Sigmoid colon (tissue), 7 donors: ENCODE measurements around the gene SFRP2. TPM values are rescaled to one million over a fixed set of nuclear protein-coding genes. Genes with fewer than 3 reads are reported as not detected.

ENCODE experiments used
- DNase-seq: peaks from one replicate; pipeline ENCODE4 v3.0.0-alpha.2; 2019
- H3K27ac ChIP-seq, 4 donors: fragments of 200-600 bp; sonication (generic); one replicate each; pipeline ENCODE4 v1.5.1; 2016 to 2019; ENCODE audit warnings: mild to moderate bottlenecking in 1 of 4
- H3K27me3 ChIP-seq, 3 donors: fragments of 200-600 bp; sonication (generic); one replicate each; pipeline ENCODE4 v1.5.1; 2019; ENCODE audit warnings: mild to moderate bottlenecking in 1 of 3
- H3K36me3 ChIP-seq, 4 donors: fragments of 200-600 bp; sonication (generic); one replicate each; pipeline ENCODE4 v1.5.1; 2016 to 2019
- H3K4me1 ChIP-seq, 4 donors: fragments of 200-600 bp; sonication (generic); one replicate each; pipeline ENCODE4 v1.5.1; 2017 to 2019
- H3K4me3 ChIP-seq, 4 donors: fragments of 200-600 bp; sonication (generic); one replicate each; pipeline ENCODE4 v1.5.1; 2017 to 2019; ENCODE audit warnings: mild to moderate bottlenecking in 2 of 4, moderate library complexity in 1 of 4
- H3K9me3 ChIP-seq, 4 donors: fragments of 200-600 bp in 3 of 4; sonication (generic) in 3 of 4; one replicate each; pipeline versions ENCODE4 v1.5.1 to v1.6.1; 2013 to 2019
- EP300 ChIP-seq, 4 donors: sonication (generic); formaldehyde crosslinking; IDR thresholded peaks; one replicate each; pipeline ENCODE4 v1.6.1; 2017; ENCODE audit warnings: antibody characterized with exemption in 4 of 4
- POLR2A ChIP-seq, 2 donors: fragments of 450-650 bp; IDR thresholded peaks; one replicate each; pipeline ENCODE4 v1.6.1; 2016; ENCODE audit warnings: antibody characterized with exemption in 2 of 2, mild to moderate bottlenecking in 2 of 2, moderate library complexity in 2 of 2
- POLR2AphosphoS5 ChIP-seq, 4 donors: sonication (generic); formaldehyde crosslinking; IDR thresholded peaks; one replicate each; pipeline ENCODE4 v1.6.1; 2017; ENCODE audit warnings: antibody characterized with exemption in 4 of 4
- WGBS, 2 donors: extraction: QIAGEN DNeasy Blood & Tissue Kit; methylation state at CpG; one replicate each; pipeline ENCODE4 v1.1.7; 2013; 5-methylcytosine and 5-hydroxymethylcytosine counted together
- intact Hi-C: fragments of 100-400 bp; cut with DNase I; formaldehyde crosslinking; loops from one replicate; pipeline ENCODE4 v1.15.1; 2023
- polyA plus RNA-seq, 3 donors: library from polyadenylated mRNA; stranded (reverse); fragments of 200-250 nt; gene quantifications; one replicate each; pipeline ENCODE4 v1.2.3, GENCODE V29; 2013
- total RNA-seq, 4 donors: library from RNA; depleted of rRNA; stranded (reverse); fragments of >200 nt; gene quantifications; one replicate each; pipeline ENCODE4 v1.1.0, GENCODE V29; 2016
- TF ChIP-seq, protein P1 (sequence below), 4 experiments: fragments of 450-650 bp in 3 of 4; fragments of 200-600 bp in 1 of 4; IDR thresholded peaks; one replicate each; pipeline ENCODE4 v1.5.1; 2016 to 2019; ENCODE audit warnings: antibody characterized with exemption in 4 of 4, mild to moderate bottlenecking in 3 of 4, moderate library complexity in 2 of 4
- donor health status: healthy with polysubstance abuse.
- donor health status: Bipolar disorder and iron deficiency.
- donor health status: healthy.

The SFRP2 gene
- total and polyA plus RNA-seq, 7 donors, result 2.0 to 64.8 (median 25.4) TPM; not detected in 1

DNA sequence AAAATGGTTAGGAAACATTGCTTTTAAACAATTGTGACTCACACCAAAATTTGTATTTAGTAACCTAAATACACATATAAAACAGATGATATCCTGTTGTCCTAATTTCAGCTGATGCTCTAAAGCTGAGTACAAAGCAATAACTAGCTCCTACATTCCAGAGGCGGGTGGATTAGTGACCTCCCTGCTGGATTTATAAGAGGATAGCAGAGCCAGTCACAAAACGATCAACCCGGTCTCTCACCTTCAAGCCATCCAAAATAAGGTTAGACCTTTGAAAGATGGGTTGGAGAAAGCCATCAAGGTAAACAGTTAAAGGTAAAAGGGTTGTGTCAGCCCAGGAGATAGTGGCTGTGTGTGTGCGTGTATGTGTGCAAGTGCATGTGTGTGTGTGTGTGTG is 43.2 kb upstream of the SFRP2 start:
- no peaks in the 10 kb centered on the region for H3K9me3 ChIP-seq
- WGBS, 2 donors, result 76 to 77% methylated on average over 4 of the region's 4 CpGs
- H3K4me3 ChIP-seq, result no peak overlapping the region
- no peak for DNase-seq
- H3K27ac ChIP-seq, result no peak overlapping the region
- TF ChIP-seq EP300 (IDR thresholded peaks at IDR 0.05), result no peak
- TF ChIP-seq, protein P1, sequence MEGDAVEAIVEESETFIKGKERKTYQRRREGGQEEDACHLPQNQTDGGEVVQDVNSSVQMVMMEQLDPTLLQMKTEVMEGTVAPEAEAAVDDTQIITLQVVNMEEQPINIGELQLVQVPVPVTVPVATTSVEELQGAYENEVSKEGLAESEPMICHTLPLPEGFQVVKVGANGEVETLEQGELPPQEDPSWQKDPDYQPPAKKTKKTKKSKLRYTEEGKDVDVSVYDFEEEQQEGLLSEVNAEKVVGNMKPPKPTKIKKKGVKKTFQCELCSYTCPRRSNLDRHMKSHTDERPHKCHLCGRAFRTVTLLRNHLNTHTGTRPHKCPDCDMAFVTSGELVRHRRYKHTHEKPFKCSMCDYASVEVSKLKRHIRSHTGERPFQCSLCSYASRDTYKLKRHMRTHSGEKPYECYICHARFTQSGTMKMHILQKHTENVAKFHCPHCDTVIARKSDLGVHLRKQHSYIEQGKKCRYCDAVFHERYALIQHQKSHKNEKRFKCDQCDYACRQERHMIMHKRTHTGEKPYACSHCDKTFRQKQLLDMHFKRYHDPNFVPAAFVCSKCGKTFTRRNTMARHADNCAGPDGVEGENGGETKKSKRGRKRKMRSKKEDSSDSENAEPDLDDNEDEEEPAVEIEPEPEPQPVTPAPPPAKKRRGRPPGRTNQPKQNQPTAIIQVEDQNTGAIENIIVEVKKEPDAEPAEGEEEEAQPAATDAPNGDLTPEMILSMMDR (IDR thresholded peaks at IDR 0.05), result no peak
- TF ChIP-seq POLR2A (IDR thresholded peaks at IDR 0.05), result no peak
- TF ChIP-seq POLR2AphosphoS5 (IDR thresholded peaks at IDR 0.05), result no peak
- H3K4me1 ChIP-seq, result no peaks in the 10 kb centered on the region
- H3K27me3 ChIP-seq, result no peaks in the 10 kb centered on the region
- no peaks in the 10 kb centered on the region for H3K36me3 ChIP-seq
- intact Hi-C loops, result no loop called here

DNA sequence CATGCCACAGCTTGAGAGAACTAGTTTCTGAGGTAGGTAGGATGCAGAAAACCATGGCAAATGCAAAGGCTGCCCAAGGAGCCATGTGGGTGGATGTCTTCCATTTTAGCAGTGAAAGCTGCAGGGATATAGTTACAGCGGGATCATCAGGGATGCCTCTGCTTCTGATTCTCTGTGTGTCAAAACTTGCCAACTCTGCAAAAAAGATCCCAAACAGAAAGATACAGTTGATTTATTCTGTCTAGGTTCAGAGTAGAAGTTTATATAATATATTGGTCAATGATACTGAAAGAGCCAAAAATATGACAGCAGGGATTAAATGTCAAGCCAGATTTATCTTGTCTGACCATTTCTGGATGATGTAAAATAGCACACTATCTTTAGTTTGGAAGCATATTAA is 42.4 kb upstream of the SFRP2 start:
- Histone ChIP-seq H3K36me3 (no peaks in the 10 kb centered on the region), H3K27ac (no peak overlapping the region), H3K27me3 (no peaks in the 10 kb centered on the region), H3K9me3 (no peaks in the 10 kb centered on the region), H3K4me1 (no peaks in the 10 kb centered on the region), H3K4me3 (no peak overlapping the region)
- TF ChIP-seq POLR2AphosphoS5 (IDR thresholded peaks at IDR 0.05), result no peak
- no peak for TF ChIP-seq EP300 (IDR thresholded peaks at IDR 0.05)
- TF ChIP-seq, protein P1 (IDR thresholded peaks at IDR 0.05), result no peak
- TF ChIP-seq POLR2A (IDR thresholded peaks at IDR 0.05), result no peak
- whole genome bisulfite sequencing, 2 donors, result 85 to 95% methylated on average over 1 of the region's 1 CpG
- intact Hi-C loops, result no loop called here
- no peak for DNase-seq

DNA sequence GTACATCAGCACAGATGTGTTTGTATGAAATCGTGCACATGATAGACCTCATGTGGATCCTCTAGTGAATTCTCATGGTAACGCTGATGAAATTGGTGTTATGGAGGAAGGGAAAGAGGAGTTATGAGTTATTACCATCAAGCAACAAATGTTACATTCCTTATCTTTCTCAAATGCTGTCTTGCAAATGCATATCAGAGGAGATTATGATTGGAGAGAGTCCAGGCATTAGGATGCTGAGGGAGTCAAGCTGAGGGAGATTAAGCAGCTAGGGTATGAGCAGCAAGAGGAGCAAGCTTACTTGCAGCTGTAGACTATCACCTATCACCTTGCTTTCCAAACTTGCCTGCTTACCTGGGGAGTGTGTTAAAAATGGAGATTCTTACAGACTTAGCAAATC is 36.8 kb upstream of the SFRP2 start:
- Histone ChIP-seq H3K36me3 (no peaks in the 10 kb centered on the region), H3K4me1 (no peaks in the 10 kb centered on the region), H3K9me3 (no peaks in the 10 kb centered on the region), H3K4me3 (no peak overlapping the region), H3K27ac (no peak overlapping the region), H3K27me3 (no peaks in the 10 kb centered on the region)
- TF ChIP-seq, protein P1 (IDR thresholded peaks at IDR 0.05), result no peak
- no peak for TF ChIP-seq POLR2AphosphoS5 (IDR thresholded peaks at IDR 0.05)
- no peak for TF ChIP-seq EP300 (IDR thresholded peaks at IDR 0.05)
- no peak for TF ChIP-seq POLR2A (IDR thresholded peaks at IDR 0.05)
- intact Hi-C loops, result no loop called here
- 89 to 92% methylated on average over 2 of the region's 2 CpGs for WGBS, 2 donors
- DNase-seq, result no peak

DNA sequence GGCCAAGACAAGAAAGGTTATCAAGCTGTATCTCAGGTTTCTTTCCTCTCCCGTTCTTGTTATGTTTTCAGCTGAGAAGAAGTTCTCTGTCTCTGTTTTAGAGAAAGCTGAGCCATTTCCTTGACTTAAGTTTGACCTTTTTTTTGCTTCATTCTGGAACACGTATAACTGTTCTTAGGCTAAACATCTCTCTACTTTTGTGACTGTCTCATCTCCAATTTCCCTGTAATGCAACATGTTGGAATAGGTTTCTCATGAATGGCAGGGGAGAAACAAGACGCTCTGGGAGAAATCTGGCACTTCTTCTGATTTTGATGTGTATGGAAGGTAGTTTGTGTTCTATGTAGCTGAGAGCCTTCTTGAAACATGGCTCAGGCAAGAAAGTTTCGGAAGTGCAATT is 36.2 kb upstream of the SFRP2 start:
- DNase-seq, result no peak
- H3K4me1 ChIP-seq, result no peaks in the 10 kb centered on the region
- WGBS, 2 donors, result 82 to 84% methylated on average over 4 of the region's 4 CpGs
- H3K9me3 ChIP-seq, result no peaks in the 10 kb centered on the region
- no peak overlapping the region for H3K4me3 ChIP-seq
- TF ChIP-seq, protein P1 (IDR thresholded peaks at IDR 0.05), result no peak
- TF ChIP-seq EP300 (IDR thresholded peaks at IDR 0.05), result no peak
- TF ChIP-seq POLR2A (IDR thresholded peaks at IDR 0.05), result no peak
- no peak for TF ChIP-seq POLR2AphosphoS5 (IDR thresholded peaks at IDR 0.05)
- H3K27ac ChIP-seq, result no peak overlapping the region
- no peaks in the 10 kb centered on the region for H3K36me3 ChIP-seq
- no peaks in the 10 kb centered on the region for H3K27me3 ChIP-seq
- intact Hi-C loops, result no loop called here

DNA sequence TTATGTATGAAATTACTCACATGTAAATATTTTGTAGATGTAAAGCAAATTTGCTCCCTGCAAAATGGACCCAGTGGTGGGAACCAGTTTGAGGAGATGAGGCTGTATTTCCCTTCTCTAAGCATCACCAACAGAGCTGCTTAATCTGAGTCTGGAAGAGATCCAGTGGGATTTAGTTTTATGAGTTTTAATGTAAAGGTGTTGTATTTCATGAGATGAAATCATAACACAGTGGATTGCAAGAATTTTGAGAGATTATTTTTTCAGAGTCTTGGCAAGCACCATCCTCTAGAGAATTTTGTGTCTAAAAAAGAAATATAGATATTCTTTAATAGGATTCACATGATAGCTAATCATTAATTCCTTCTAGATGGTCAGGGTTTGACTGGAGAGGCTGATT is 35.6 kb upstream of the SFRP2 start:
- H3K27ac ChIP-seq, result no peak overlapping the region
- no peak for TF ChIP-seq POLR2A (IDR thresholded peaks at IDR 0.05)
- TF ChIP-seq EP300 (IDR thresholded peaks at IDR 0.05), result no peak
- TF ChIP-seq POLR2AphosphoS5 (IDR thresholded peaks at IDR 0.05), result no peak
- TF ChIP-seq, protein P1 (IDR thresholded peaks at IDR 0.05), result no peak
- no peaks in the 10 kb centered on the region for H3K27me3 ChIP-seq
- H3K36me3 ChIP-seq, result no peaks in the 10 kb centered on the region
- intact Hi-C loops, result no loop called here
- no peaks in the 10 kb centered on the region for H3K4me1 ChIP-seq
- DNase-seq, result no peak
- no peak overlapping the region for H3K4me3 ChIP-seq
- peaks cover 0 to 3% (median 0%) of the 10 kb centered on the region in 4 donors for H3K9me3 ChIP-seq
